Effector memory CD8-positive, alpha-beta T cell (primary cell): ENCODE measurements around the gene CMSS1.

Experiments
- ATAC-seq: fragments of 150-1000 bp; cut with Tn5 transposase; replicated peaks from 2 replicates; pipeline ENCODE4 v1.10.0; 2021; ENCODE audit warnings: mild to moderate bottlenecking, moderate library complexity
- DNase-seq, 3 experiments: peaks; one replicate each; pipeline ENCODE4 v3.0.0; 2021
- H3K27ac Mint-ChIP-seq, 2 donors: one replicate each; pipeline ENCODE4 v1.8.0; 2022; ENCODE audit warnings: mild to moderate bottlenecking in 2 of 2, mixed read lengths in 2 of 2, moderate library complexity in 2 of 2
- H3K27me3 Mint-ChIP-seq, 2 donors: one replicate each; pipeline ENCODE4 v1.8.0; 2022; ENCODE audit warnings: mixed read lengths in 2 of 2
- H3K36me3 Mint-ChIP-seq: one replicate; pipeline ENCODE4 v1.8.0; 2022; ENCODE audit warnings: mild to moderate bottlenecking, moderate library complexity, mixed read lengths; ENCODE audit not compliant: insufficient read depth
- H3K4me1 Mint-ChIP-seq, 2 donors: one replicate each; pipeline ENCODE4 v1.8.0; 2022; ENCODE audit warnings: low read depth in 2 of 2, mixed read lengths in 2 of 2
- H3K4me3 Mint-ChIP-seq, 2 donors: one replicate each; pipeline ENCODE4 v1.8.0; 2022; ENCODE audit warnings: mild to moderate bottlenecking in 2 of 2, mixed read lengths in 2 of 2, moderate library complexity in 2 of 2
- H3K9me3 Mint-ChIP-seq, 2 donors: one replicate each; pipeline ENCODE4 v1.8.0; 2022; ENCODE audit warnings: mixed read lengths in 2 of 2

CMSS1 gene

GRCh38 chr3:99850608-99851007, 32.9 kb downstream of the CMSS1 start:
- Mint-ChIP-seq H3K27ac (no peak overlapping the region), H3K27me3 (no peaks in the 10 kb centered on the region), H3K36me3 (no peaks in the 10 kb centered on the region), H3K9me3 (no peaks in the 10 kb centered on the region), H3K4me3 (no peak overlapping the region), H3K4me1 (peaks cover 2 to 3% of the 10 kb centered on the region in 2 donors)
- DNase-seq (no peak), ATAC-seq (no peak)

- H3K4me1 Mint-ChIP-seq = peaks cover 3 to 4% of the 10 kb centered on the region in 2 donors
- no peaks in the 10 kb centered on the region for H3K9me3 Mint-ChIP-seq
- no peak overlapping the region for H3K27ac Mint-ChIP-seq
- DNase-seq (no peak), ATAC-seq (no peak)
- no peak overlapping the region for H3K4me3 Mint-ChIP-seq
- H3K36me3 Mint-ChIP-seq = no peaks in the 10 kb centered on the region
- H3K27me3 Mint-ChIP-seq = no peaks in the 10 kb centered on the region
These were observed 34.3 kb downstream of the CMSS1 start for GRCh38 chr3:99851955-99852354.

- no peak overlapping the region for H3K4me3 Mint-ChIP-seq
- DNase-seq (no peak), ATAC-seq (no peak)
- no peaks in the 10 kb centered on the region for H3K36me3 Mint-ChIP-seq
- peaks cover 3 to 4% of the 10 kb centered on the region in 2 donors for H3K4me1 Mint-ChIP-seq
- no peaks in the 10 kb centered on the region for H3K9me3 Mint-ChIP-seq
- H3K27ac Mint-ChIP-seq = no peak overlapping the region
- no peaks in the 10 kb centered on the region for H3K27me3 Mint-ChIP-seq
These were observed 35.2 kb downstream of the CMSS1 start for GRCh38 chr3:99852851-99853250.

GRCh38 chr3:99854756-99855298, 37.2 kb downstream of the CMSS1 start:
- peaks cover 0 to 4% of the 10 kb centered on the region in 2 donors for H3K4me1 Mint-ChIP-seq
- no peaks in the 10 kb centered on the region for H3K27me3 Mint-ChIP-seq
- no peaks in the 10 kb centered on the region for H3K9me3 Mint-ChIP-seq
- H3K4me3 Mint-ChIP-seq = no peak overlapping the region
- DNase-seq (no peak), ATAC-seq (no peak)
- H3K27ac Mint-ChIP-seq = no peak overlapping the region
- H3K36me3 Mint-ChIP-seq = no peaks in the 10 kb centered on the region

- H3K4me3 Mint-ChIP-seq = no peak overlapping the region
- H3K27ac Mint-ChIP-seq = no peak overlapping the region
- H3K27me3 Mint-ChIP-seq = no peaks in the 10 kb centered on the region
- no peak for DNase-seq
- no peak for ATAC-seq
- peaks cover 0 to 4% of the 10 kb centered on the region in 2 donors for H3K4me1 Mint-ChIP-seq
- no peaks in the 10 kb centered on the region for H3K36me3 Mint-ChIP-seq
- H3K9me3 Mint-ChIP-seq = no peaks in the 10 kb centered on the region
These were observed 38.2 kb downstream of the CMSS1 start for GRCh38 chr3:99855900-99856299.

GRCh38 chr3:99856437-99857220, 39.0 kb downstream of the CMSS1 start:
- no peak for DNase-seq
- Mint-ChIP-seq H3K4me3 (no peak overlapping the region), H3K27ac (no peak overlapping the region), H3K27me3 (no peaks in the 10 kb centered on the region), H3K4me1 (peaks cover 0 to 3% of the 10 kb centered on the region in 2 donors), H3K9me3 (no peaks in the 10 kb centered on the region), H3K36me3 (no peaks in the 10 kb centered on the region)
- no peak for ATAC-seq

GRCh38 chr3:99857278-99857677, 39.6 kb downstream of the CMSS1 start:
- no peaks in the 10 kb centered on the region for H3K9me3 Mint-ChIP-seq
- no peak for ATAC-seq
- H3K4me1 Mint-ChIP-seq = peaks cover 0 to 2% of the 10 kb centered on the region in 2 donors
- H3K27ac Mint-ChIP-seq = no peak overlapping the region
- H3K27me3 Mint-ChIP-seq = no peaks in the 10 kb centered on the region
- H3K36me3 Mint-ChIP-seq = no peaks in the 10 kb centered on the region
- no peak for DNase-seq
- no peak overlapping the region for H3K4me3 Mint-ChIP-seq

- DNase-seq = no peak
- Mint-ChIP-seq H3K36me3 (no peaks in the 10 kb centered on the region), H3K4me1 (peaks cover 0 to 2% of the 10 kb centered on the region in 2 donors), H3K27me3 (no peaks in the 10 kb centered on the region), H3K27ac (no peak overlapping the region), H3K4me3 (no peak overlapping the region), H3K9me3 (no peaks in the 10 kb centered on the region)
- no peak for ATAC-seq
These were observed 40.8 kb downstream of the CMSS1 start for GRCh38 chr3:99858469-99858868.

GRCh38 chr3:99859825-99860224, 42.2 kb downstream of the CMSS1 start:
- H3K27me3 Mint-ChIP-seq = no peaks in the 10 kb centered on the region
- ATAC-seq (no peak), DNase-seq (no peak)
- H3K4me1 Mint-ChIP-seq = peaks cover 0 to 2% of the 10 kb centered on the region in 2 donors
- no peak overlapping the region for H3K27ac Mint-ChIP-seq
- H3K36me3 Mint-ChIP-seq = no peaks in the 10 kb centered on the region
- H3K4me3 Mint-ChIP-seq = no peak overlapping the region
- H3K9me3 Mint-ChIP-seq = no peaks in the 10 kb centered on the region

- Mint-ChIP-seq H3K4me1 (peaks cover 6% of the 10 kb centered on the region in 2 donors), H3K4me3 (no peak overlapping the region), H3K36me3 (no peaks in the 10 kb centered on the region), H3K27ac (no peak overlapping the region), H3K27me3 (no peaks in the 10 kb centered on the region), H3K9me3 (no peaks in the 10 kb centered on the region)
- no peak for DNase-seq
- no peak for ATAC-seq
These were observed 43.6 kb downstream of the CMSS1 start for GRCh38 chr3:99861216-99861615.

GRCh38 chr3:99862208-99862607, 44.5 kb downstream of the CMSS1 start:
- Mint-ChIP-seq H3K27me3 (no peaks in the 10 kb centered on the region), H3K27ac (no peak overlapping the region), H3K4me3 (no peak overlapping the region), H3K4me1 (peaks cover 11 to 14% of the 10 kb centered on the region in 2 donors), H3K36me3 (no peaks in the 10 kb centered on the region), H3K9me3 (no peaks in the 10 kb centered on the region)
- DNase-seq = no peak
- no peak for ATAC-seq

GRCh38 chr3:99863002-99863401, 45.3 kb downstream of the CMSS1 start:
- Mint-ChIP-seq H3K4me1 (peaks cover 11 to 14% of the 10 kb centered on the region in 2 donors), H3K27ac (no peak overlapping the region)
- ATAC-seq = no peak

GRCh38 chr3:99863588-99863987, 45.9 kb downstream of the CMSS1 start:
- Mint-ChIP-seq H3K9me3 (no peaks in the 10 kb centered on the region), H3K4me1 (peaks cover 11 to 14% of the 10 kb centered on the region in 2 donors), H3K4me3 (no peak overlapping the region), H3K36me3 (no peaks in the 10 kb centered on the region), H3K27me3 (no peaks in the 10 kb centered on the region), H3K27ac (no peak overlapping the region)
- ATAC-seq (no peak), DNase-seq (no peak)

More at GRCh38 chr3:99863002-99863401, 45.3 kb downstream of the CMSS1 start:
- H3K4me3 Mint-ChIP-seq = no peak overlapping the region
- no peak for DNase-seq
- H3K9me3 Mint-ChIP-seq = no peaks in the 10 kb centered on the region
- no peaks in the 10 kb centered on the region for H3K36me3 Mint-ChIP-seq
- no peaks in the 10 kb centered on the region for H3K27me3 Mint-ChIP-seq

GRCh38 chr3:99864289-99864688, 46.6 kb downstream of the CMSS1 start:
- H3K27me3 Mint-ChIP-seq = no peaks in the 10 kb centered on the region
- ATAC-seq (no peak), DNase-seq (no peak)
- peaks cover 11 to 14% of the 10 kb centered on the region in 2 donors for H3K4me1 Mint-ChIP-seq
- no peaks in the 10 kb centered on the region for H3K36me3 Mint-ChIP-seq
- H3K4me3 Mint-ChIP-seq = no peak overlapping the region
- H3K27ac Mint-ChIP-seq = no peak overlapping the region
- H3K9me3 Mint-ChIP-seq = no peaks in the 10 kb centered on the region
